Measurements from ENCODE around the gene UBAP2.

The UBAP2 gene

GRCh38 chr9:34072410-34072809 lies 23.7 kb upstream of the UBAP2 start:
- H4K20me1 ChIP-seq (ENCODE audit: control insufficient read depth, insufficient read depth, low read depth, low read length), result no peaks in the 10 kb centered on the region
- no peaks in the 10 kb centered on the region for H3K79me2 ChIP-seq (ENCODE audit: control insufficient read depth, low read length)
- no peaks in the 10 kb centered on the region for H3K9me3 ChIP-seq (ENCODE audit: control insufficient read depth, insufficient read depth, low read length)
- no peaks in the 10 kb centered on the region for H3K27me3 ChIP-seq (ENCODE audit: control insufficient read depth, low read length)
- H3K9me2 ChIP-seq (replicated peaks; ENCODE audit: control insufficient read depth, low read length), result no peaks in the 10 kb centered on the region
- TF ChIP-seq EZH2phosphoT487 (IDR thresholded peaks at IDR 0.05; ENCODE audit: borderline replicate concordance, low read length), result no peak
- TF ChIP-seq, protein P1, sequence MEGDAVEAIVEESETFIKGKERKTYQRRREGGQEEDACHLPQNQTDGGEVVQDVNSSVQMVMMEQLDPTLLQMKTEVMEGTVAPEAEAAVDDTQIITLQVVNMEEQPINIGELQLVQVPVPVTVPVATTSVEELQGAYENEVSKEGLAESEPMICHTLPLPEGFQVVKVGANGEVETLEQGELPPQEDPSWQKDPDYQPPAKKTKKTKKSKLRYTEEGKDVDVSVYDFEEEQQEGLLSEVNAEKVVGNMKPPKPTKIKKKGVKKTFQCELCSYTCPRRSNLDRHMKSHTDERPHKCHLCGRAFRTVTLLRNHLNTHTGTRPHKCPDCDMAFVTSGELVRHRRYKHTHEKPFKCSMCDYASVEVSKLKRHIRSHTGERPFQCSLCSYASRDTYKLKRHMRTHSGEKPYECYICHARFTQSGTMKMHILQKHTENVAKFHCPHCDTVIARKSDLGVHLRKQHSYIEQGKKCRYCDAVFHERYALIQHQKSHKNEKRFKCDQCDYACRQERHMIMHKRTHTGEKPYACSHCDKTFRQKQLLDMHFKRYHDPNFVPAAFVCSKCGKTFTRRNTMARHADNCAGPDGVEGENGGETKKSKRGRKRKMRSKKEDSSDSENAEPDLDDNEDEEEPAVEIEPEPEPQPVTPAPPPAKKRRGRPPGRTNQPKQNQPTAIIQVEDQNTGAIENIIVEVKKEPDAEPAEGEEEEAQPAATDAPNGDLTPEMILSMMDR (IDR thresholded peaks at IDR 0.05; ENCODE audit: low read depth, low read length, poor library complexity, severe bottlenecking), result no peak
- H3K4me2 ChIP-seq (ENCODE audit: low read length), result no peak overlapping the region
- no peaks in the 10 kb centered on the region for H3K4me1 ChIP-seq (ENCODE audit: control insufficient read depth, low read length)
- H3K36me3 ChIP-seq (ENCODE audit: control insufficient read depth, low read length), result no peaks in the 10 kb centered on the region
- H3K27ac ChIP-seq (ENCODE audit: low read depth, low read length), result no peak overlapping the region
- H3K4me3 ChIP-seq (ENCODE audit: low read length), result no peak overlapping the region
- H3F3A ChIP-seq (ENCODE audit: control insufficient read depth, insufficient read depth), result no peaks in the 10 kb centered on the region

DNA sequence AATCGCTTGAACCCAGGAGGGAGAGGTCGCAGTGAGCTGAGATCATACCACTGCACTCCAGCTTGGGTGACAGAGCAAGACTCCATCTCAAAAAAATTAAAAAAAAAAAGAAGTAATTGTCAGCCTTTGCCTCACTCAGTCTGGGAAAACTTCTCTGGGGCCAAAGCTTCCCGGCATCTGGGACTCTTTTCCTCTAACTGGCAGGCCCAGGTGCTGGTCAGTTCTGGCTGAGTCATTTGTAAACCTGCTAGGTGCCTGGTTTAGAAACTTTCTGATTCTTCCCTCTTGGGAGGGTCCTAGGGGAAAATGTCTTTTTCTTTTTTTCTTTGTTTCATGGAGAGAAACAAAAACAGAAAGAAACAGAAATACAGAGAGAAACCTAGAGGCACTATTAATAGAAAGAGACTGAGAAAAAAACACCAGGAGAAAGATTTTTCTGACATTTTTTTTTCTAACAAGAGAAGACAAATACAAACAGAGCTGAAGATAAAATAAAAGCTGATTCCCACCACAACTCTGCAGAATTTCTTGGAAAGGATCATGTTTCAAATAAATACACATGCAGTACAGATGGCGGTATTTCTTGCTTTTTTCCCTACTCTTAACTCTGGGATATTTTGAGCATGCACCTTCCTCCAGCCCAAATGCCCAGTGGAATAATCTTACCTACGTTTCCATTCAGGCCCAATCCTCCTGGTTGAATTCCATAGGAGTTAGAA lies 22.1 kb upstream of the UBAP2 start:
- Histone ChIP-seq H3K9me3 (ENCODE audit: control insufficient read depth, insufficient read depth, low read length) (no peaks in the 10 kb centered on the region), H3K27me3 (ENCODE audit: control insufficient read depth, low read length) (no peaks in the 10 kb centered on the region), H4K20me1 (ENCODE audit: control insufficient read depth, insufficient read depth, low read depth, low read length) (no peaks in the 10 kb centered on the region), H3K4me3 (ENCODE audit: low read length) (no peak overlapping the region), H3K36me3 (ENCODE audit: control insufficient read depth, low read length) (no peaks in the 10 kb centered on the region), H3F3A (ENCODE audit: control insufficient read depth, insufficient read depth) (no peaks in the 10 kb centered on the region), H3K79me2 (ENCODE audit: control insufficient read depth, low read length) (no peaks in the 10 kb centered on the region), H3K27ac (ENCODE audit: low read depth, low read length) (no peak overlapping the region), H3K9me2 (replicated peaks; ENCODE audit: control insufficient read depth, low read length) (no peaks in the 10 kb centered on the region), H3K4me1 (ENCODE audit: control insufficient read depth, low read length) (no peaks in the 10 kb centered on the region), H3K4me2 (ENCODE audit: low read length) (no peak overlapping the region)
- TF ChIP-seq EZH2phosphoT487 (IDR thresholded peaks at IDR 0.05; ENCODE audit: borderline replicate concordance, low read length), result no peak
- TF ChIP-seq, protein P1 (IDR thresholded peaks at IDR 0.05; ENCODE audit: low read depth, low read length, poor library complexity, severe bottlenecking), result no peak

- H3K27ac ChIP-seq (ENCODE audit: low read depth, low read length), result no peak overlapping the region
These were observed 21.1 kb upstream of the UBAP2 start for GRCh38 chr9:34069831-34070230.

More at GRCh38 chr9:34069831-34070230, 21.1 kb upstream of the UBAP2 start:
- TF ChIP-seq EZH2phosphoT487 (IDR thresholded peaks at IDR 0.05; ENCODE audit: borderline replicate concordance, low read length), result no peak
- TF ChIP-seq, protein P1 (IDR thresholded peaks at IDR 0.05; ENCODE audit: low read depth, low read length, poor library complexity, severe bottlenecking), result no peak
- Histone ChIP-seq H3K27me3 (ENCODE audit: control insufficient read depth, low read length) (no peaks in the 10 kb centered on the region), H3K9me3 (ENCODE audit: control insufficient read depth, insufficient read depth, low read length) (no peaks in the 10 kb centered on the region), H3K79me2 (ENCODE audit: control insufficient read depth, low read length) (no peaks in the 10 kb centered on the region), H3K4me3 (ENCODE audit: low read length) (no peak overlapping the region), H4K20me1 (ENCODE audit: control insufficient read depth, insufficient read depth, low read depth, low read length) (no peaks in the 10 kb centered on the region), H3K4me1 (ENCODE audit: control insufficient read depth, low read length) (no peaks in the 10 kb centered on the region), H3K9me2 (replicated peaks; ENCODE audit: control insufficient read depth, low read length) (no peaks in the 10 kb centered on the region), H3F3A (ENCODE audit: control insufficient read depth, insufficient read depth) (no peaks in the 10 kb centered on the region), H3K36me3 (ENCODE audit: control insufficient read depth, low read length) (no peaks in the 10 kb centered on the region), H3K4me2 (ENCODE audit: low read length) (no peak overlapping the region)
